Activated T-cell treated with anti-CD3 and anti-CD28 coated beads, Interleukin-2, amount 50 U/mL, for 1 hour (primary cell): ENCODE measurements around the gene BCAR3.
"Not testable (repeated sequence)": the region's sequence is repeated elsewhere in the genome, so short reads cannot be mapped to it uniquely, and the experiment has no call there.

Source experiments
- DNase-seq: peaks from one replicate; pipeline ENCODE4 v3.0.0-alpha.2; 2020

BCAR3 gene

DNA sequence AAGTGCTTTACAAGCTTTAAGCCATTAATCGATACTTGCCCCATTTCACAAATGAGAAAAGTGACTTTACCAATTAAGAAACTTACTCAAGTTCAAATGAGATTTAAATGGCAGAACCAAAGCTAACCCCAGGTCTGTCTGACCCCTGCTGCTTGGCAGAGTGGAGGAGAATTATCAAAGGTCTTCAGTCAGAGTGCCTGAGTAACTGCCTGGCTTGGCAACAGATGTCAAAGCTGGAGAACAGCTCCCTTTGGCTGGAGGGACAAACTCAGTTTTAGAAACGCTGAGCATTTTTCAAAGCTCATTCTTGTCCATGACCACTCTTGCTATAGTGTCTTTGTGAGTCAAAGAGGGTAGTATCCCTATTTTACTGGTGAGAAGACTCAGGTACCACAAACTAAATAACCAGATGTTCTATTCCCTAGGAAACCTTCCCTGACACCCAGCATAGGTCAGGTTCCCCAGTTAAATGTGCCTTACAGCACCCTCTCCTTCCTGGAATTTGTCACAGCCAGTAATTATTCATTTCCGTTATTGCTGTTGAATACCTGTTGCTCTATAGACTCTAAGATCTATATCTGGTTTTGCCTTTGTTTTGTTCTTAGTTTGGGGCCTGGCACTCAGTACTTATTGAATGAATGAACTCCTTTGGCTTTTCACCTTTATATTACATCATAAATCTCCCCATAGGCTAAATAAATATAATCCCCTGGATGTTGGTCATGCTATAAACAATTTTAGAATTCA, 5.0 kb upstream of the BCAR3 start:
- DNase-seq, result no peak

DNA sequence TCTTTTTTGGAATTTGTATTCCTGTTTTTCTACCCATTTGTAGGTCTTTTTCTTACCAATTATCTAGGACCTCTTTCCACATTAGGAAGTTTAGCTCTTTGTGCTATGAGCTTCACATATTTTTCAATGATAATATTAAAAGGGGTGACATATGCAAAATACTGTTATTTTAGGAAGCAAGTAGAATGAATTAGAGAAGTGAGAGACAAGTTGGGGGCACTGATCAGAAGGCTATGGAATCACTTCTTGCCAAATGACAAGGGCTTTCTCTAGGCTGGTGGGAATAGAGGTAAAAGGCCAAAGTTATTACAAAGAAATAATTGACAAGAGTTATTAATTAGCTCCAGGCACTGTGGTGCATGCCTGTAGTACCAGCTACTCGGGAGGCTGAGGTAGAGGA, 4.3 kb upstream of the BCAR3 start:
- no peak for DNase-seq

DNA sequence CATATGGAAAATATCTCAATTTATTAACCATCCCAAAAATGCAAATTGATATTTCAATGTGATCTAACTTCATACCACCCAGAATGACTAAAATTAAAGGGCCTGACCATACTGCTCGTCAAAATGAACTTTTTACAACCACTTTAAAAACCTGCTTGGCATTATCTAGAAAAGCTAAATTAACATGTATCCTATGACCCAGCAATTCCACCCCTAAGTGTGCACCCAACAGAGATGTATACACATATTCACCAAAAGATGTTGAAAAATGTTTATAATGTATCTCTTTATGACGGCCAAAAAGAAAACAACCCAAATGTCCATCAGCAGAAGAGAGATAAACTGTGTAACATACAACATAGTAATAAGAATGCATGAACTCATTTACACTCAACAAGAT, 1.6 kb upstream of the BCAR3 start:
- no peak for DNase-seq

DNA sequence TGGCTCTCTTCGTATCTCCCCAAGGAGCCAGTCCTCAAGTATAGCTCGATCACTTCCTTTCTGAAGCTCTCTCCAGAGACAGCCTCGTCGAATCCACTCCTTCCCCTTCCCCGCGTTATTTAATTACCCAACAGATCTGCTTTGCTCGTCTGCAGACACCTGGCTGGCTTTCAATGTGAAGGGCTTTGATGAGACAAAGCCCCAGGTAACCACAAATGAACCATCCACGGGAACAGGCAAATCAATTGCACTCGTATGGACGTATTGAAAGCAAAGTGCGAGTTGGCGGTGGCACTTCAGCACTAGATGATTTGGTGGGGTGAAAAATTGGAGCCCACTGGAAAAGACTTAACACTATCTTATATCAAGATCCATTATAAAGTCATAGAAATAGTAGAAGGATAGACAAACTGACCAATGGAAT, 364 bp upstream of the BCAR3 start:
- no peak for DNase-seq

DNA sequence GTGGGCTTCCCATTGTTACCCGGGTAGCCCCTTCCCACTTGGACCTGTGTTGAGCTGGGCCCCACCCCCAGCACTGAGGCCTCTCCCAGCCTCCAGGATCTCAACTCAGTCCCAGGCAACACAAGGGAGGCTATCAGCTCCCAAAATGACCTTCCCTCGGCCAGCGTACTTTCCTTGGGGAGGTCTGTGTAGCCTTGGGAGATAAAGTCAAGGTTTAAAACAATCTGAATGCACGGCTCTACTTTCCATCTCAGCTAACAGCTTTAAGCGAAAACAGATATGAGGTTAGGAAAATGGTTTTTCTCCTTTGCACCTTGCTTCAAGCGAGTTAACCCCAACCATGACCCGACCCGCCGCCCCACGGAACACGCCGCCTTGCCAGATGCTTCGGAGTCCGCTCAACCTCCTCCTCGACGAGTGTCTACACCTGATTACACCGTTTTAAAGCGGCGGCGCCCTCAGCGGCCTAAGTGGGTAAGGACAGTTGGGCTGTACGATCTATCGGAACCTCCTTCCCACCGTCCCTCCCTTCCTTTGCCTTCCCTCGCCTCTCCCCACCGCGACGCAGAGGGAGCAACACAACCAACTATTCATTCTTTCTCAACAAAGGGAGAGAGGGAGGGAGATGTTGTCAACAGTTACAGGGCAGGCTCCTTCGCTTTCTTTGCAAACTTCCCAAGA, 1.1 kb downstream of the BCAR3 start:
- peak; percentile 27 for DNase-seq

DNA sequence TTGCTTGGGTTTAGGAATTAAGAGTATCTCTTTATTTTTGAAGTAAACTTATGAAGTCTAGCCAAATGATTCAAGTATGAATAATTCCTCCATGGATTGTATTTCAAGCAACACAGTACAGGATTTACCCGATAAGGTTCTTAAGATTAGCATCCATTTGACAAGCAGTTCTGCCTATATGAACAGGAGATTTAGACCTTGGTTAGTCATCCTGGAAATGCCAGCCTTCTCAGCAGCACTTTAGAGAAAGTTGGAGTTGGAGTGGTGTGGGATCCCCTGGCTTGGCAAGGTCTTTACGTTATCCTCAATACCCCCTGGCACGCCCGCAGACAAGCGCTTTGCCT, 1.6 kb downstream of the BCAR3 start:
- DNase-seq, result no peak

DNA sequence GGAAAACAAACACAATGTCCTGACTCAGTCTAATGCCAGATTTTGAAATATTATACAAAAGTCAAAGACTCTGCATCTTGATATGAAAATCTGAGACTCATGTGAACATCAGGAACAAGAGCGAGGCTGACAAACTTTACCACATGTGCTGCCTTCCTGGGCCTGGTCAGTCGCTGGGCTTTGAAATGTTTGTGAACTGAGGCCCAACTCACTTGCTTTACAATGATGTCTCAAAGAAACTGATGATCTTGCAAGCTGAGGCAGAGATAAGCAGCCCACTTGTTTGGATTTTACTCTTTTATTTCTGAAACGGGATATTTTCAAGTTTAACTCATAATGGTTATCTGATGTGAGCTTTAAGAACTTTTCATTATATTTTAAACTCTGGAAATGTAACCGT, 2.1 kb downstream of the BCAR3 start:
- no peak for DNase-seq

DNA sequence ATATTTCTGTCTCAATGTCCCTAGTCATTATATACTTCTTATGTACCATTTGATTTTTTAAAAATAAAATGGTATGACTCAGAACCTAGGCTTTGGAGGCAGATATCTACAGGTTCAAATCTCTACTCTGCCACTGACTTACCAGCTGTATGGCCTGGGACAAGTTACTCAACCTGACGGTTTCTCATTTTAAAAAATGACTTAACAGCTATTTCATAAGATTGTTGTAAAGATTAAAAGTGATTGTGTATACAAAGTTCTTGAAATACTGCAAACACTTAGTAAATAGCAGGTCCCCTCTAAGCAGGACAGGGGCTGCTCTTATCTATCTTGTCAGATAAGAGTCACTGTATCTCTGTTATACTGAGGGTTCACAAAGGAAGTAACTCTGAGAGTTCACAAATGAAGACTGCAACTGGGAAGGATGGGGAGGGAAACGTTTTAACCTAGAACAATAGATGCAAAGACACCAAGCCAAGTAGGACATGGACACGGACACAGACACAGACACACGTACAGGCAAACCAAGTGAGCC, 2.6 kb downstream of the BCAR3 start:
- no peak for DNase-seq

DNA sequence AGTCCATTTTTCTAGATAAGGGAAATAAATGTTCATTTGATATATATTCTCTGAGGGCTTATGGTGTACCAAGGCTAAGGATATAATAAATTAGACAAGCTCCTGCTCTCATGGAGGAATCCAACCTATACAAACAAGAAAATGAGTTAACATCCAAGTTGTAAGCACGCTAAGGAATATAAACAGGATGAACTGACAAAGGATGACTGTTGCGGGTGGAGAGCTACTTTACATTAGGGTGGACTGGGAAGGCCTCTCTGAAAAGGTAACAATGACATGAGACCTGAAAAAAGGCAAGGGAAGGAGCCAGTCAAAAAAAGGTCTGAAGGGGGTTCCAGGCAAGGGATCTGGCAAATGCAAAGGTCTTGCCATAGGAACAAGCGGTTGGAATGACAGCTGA, 3.1 kb downstream of the BCAR3 start:
- no peak for DNase-seq

DNA sequence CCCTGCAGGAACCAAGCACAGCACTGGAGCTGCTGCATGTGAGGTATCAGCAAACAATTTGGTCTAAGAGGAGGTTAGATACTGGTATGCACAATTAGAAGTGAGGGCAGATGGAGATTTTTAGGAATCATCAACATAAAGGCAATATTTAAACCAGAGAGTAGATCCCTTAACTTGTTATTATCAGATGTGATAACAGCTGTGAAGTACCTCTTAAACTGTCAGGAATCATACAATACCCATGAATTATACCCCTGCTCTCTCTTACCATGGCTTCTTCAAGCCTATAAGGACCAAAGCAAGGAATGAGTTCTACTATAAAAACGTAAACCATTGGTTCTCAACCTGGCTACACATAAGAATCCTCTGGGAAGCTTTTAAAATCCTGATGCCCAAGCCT, 3.9 kb downstream of the BCAR3 start:
- no peak for DNase-seq

DNA sequence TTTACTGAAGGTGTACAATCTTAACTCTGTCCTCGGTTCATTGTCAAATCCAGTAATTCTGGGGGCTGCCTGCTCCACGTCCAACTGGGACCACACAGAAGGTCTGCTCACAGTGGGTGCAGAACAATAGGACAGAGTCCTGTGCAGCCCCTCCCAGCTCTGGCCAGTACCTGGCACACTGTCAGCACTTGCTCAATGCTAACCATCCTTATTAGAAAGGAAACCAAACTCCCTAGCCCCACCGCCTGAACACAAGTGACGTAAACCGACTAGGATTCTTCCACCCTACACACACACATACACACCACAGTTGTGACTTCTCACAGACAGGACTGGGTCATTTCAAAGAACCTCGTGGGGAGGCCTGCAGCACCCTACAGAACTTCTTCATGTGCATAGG, 5.2 kb downstream of the BCAR3 start:
- DNase-seq, result no peak

DNA sequence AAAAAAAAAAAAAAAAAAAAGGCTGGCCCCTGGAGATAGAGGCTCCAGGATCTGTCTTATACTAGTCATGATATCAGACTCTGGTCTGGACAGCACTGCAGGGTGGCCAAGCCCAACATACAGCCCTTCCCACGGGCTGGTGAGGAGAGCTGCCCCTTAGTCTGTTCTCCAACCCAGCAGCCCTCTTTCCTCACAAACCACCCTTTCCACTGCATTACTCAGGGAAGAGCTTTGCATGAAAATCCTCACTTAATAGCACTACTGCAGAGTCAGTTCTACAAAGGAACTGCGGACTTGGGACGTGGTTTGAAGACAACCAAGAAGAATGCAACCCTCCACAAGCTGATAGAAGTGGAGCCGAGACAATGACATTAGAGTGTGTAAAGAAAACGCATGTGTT, 5.7 kb downstream of the BCAR3 start:
- no peak for DNase-seq

DNA sequence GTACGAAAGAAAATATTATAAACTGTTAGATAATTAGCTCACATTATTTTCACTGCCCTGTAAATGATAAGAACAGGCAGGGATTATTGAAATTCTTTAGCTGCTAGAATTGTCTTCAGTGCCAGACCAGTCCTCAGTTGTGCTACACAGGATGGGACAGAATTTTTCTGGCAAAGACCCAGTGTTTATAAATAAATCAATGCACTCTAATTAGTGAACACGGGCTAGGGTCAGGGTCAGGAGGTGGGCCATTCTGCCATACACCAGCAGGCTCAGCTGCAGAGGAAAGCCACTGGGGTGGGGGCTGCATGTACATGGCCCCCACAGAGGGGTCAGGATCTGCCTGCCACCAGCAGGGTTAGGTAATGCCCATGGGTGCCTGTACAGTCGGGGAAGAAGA, 6.4 kb downstream of the BCAR3 start:
- DNase-seq, result no peak

DNA sequence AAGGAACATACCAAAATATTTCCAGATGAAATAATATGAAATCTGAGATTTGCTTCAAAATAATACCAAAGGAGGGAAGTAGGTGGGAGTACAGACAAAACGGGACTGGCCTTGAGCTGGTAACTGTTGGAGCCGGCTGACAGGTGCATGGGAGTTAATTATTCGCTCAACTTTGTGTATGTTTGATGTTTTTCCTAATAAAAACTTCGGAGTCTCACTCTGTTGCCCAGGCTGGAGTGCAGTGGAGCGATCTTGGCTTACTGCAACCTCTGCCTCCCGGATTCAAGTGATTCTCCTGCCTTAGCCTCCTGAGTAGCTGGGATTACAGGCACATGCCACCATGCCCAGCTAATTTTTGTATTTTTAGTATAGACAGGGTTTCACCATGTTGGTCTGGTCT, 7.6 kb downstream of the BCAR3 start:
- DNase-seq, result not testable (repeated sequence)

DNA sequence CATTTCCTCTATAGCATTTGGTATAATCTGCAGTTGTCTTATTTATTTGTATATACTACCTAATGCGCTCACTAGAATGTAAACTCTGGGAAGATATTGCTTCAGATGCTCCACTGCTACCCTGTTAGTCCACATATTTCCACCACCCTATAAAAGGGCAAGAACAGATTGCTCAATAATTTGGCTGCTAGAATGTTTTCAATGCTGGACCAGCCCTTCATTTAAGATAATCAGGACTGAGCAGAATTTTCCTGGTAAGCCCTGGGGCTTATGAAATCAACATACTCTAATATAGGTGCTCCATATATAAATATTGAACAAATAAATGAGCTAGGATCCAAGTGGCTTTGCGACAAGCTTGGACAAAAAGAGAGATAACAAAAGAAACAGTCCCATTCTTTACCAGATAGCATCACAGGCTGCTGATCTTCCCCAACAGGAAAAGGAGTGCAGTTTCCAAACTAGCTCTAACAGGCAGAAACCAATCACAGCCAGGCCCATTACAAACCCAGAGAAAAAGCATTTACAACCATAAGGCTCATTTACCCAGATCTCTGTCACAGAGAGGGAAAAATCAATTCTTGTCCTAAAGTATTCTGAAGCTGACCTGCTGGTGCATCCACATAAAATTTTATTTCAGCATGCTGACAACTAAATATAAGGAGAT, 8.3 kb downstream of the BCAR3 start:
- DNase-seq, result no peak

DNA sequence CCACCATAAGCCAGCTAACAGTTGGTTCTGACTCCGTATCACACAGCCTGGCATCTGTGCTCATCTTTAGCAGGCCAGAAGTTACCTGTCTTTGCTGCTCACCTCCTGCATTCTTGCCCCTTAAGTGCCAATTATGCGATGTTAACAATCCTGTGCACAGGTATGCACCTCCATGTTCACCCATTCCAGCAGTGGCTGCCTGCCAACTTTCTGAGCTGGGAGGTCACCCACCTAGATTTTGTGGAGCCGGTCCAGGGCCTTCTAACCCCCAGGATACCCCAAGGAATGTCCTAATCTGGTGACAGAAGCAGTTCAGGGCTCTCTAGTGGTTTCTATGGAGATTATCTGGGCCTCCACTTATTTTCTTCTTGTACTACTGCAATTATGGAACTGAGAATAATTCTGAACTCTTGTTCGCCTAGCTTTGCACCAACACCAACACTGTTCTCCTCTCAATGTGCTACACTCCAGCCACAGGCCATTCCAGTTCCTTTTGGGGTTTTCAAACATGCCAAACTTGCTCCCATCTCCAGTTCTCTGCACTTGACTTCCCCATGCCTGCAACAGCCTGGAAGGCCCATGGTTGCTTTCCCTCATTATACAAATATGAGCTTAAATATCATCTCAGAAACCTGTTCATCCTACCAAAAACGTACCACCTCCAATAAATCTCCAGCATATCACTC, 9.0 kb downstream of the BCAR3 start:
- DNase-seq, result no peak

DNA sequence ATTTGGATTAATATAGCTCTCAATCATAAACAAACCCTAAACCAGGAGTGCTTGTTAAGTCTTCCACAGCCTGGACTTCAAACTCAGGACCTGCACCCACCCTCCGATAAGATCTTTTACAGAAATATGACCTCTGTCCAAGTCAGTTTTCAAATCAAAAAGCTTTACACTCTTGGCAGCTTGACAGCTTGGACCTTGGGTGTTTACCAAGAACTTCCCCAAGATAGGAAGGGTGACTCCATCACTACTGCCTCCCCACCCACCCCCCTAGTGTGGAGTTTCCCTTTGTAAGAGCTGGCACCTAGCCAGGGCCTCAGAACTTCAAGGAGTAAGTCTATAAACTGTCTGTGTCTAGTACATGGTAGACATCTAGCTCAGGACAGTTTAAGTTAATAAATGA, 9.6 kb downstream of the BCAR3 start:
- DNase-seq, result no peak

DNA sequence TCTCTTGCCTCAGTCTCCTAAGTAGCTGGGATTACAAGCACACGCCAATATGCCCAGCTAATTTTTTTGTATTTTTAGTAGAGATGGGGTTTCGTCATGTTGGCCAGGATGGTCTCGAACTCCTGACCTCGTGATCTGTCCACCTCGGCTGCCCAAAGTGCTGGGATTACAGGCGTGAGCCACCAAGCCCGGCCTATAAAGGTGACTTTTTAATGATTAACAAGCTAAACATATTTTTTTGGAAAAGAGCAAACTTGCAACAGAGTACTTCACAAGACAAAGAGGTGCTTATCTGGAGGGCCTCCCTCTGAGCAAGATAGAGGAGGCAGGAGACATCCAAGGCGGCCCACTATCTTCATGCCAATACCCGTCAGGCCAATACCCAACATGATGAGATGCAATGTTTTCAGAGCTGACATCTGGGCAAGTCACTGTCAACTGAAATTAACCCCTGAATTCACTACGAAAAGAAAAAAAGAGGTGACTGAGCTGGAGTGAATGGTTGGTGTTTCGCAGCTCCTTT, 10.5 kb downstream of the BCAR3 start:
- DNase-seq, result no peak

DNA sequence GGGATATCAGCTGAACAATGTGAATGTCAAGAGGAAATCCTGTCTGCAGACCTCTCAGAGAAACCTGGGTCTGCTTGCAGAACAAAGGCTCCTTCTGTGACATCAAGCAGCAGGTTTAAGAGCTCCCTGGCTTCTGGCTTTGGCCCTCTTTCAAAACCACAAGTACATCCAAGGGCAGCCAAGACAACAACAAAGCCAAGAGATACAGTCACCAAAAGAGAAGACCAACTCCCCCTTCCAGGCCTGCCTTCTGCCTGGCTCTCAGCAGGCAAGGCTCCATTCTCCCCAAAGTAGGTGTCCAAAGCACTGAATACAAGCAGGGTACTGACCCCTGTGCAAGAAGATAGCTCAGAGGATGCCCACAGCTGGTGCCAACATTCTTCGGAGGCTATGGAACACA, 11.5 kb downstream of the BCAR3 start:
- no peak for DNase-seq

DNA sequence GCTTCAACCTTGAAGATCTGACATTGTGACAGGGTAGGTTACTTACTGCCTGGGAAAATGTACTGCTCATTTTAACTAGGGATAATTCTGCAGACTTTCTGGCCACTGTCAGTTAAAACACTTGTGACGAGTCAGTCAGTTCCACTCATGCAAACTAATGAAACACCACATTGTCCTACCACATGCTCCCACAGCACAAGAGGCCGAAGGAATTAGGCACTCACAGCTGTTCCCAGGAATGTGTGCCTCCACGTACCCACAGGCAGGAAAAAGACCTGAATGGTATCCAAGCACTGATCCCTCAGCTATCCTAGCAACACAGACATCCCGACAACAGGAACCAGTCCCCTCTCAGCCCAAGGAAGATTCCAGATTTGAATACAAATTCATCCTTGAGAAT, 12.3 kb downstream of the BCAR3 start:
- no peak for DNase-seq

DNA sequence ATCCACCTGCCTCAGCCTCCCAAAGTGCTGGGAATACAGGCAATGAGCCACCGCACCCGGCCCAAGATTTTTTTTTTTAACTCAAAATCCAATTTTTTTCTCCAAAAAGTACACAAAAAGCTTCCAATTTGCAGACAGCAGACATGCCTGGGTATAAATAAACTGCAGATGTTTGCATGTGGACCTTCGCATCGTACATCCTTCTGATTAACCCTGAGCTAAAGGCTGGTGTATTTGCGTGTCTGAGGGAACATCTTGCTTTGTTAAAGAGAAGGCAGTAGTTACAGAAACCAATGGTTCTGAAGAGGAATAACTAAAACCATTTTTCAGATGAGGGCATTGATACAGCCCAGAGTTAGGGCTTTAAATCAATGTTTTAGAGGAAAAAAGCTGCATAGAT, 12.7 kb downstream of the BCAR3 start:
- no peak for DNase-seq

DNA sequence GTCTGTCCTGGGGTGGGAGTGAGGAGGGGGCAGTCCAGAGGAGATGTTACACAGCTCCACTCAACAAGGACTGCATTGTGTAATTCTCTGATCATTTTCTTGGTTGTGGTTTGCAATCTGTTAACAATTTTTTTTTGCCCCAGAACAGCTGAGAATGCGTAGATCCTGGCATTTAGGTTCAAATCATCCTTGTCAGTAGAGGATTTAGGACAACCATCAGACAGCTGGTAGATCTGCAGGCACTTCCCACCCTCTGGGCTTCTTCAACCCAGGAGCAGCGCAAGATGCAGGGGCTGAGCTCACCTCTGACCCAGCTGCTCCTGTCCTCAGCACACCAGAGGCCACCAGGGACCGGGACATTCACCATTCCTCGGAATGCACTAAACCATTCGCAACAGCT, 13.5 kb downstream of the BCAR3 start:
- no peak for DNase-seq

DNA sequence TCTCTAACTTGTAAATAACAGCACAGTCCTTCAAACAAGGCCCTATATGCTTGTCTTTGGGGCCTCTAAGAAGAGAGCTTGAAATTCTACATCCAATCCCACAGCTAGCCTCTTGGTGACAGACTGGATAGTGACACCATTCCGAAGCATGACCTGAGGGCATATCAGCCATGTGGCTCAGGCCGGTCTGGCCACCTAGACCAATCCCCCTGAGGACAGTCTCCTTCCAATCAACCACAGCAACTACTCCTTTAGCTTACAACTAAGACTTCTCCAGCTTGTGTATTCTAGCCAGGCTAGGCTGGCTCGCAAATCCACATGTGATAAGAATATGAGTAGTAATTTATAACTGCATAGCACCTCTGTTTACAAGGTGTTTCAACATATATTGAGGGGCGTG, 14.0 kb downstream of the BCAR3 start:
- DNase-seq, result no peak
